HG03097 (cell line): Measurements from ENCODE around the gene OR4X1.
"Not testable (repeated sequence)": the region's sequence is repeated elsewhere in the genome, so short reads cannot be mapped to it uniquely, and the experiment has no call there.

Experiments
- ATAC-seq: cut with Tn5 transposase; IDR thresholded peaks from one replicate; pipeline ENCODE4 v1.9.1; 2021; ENCODE audit not compliant: unreplicated experiment, low FRiP score

OR4X1 gene, protein sequence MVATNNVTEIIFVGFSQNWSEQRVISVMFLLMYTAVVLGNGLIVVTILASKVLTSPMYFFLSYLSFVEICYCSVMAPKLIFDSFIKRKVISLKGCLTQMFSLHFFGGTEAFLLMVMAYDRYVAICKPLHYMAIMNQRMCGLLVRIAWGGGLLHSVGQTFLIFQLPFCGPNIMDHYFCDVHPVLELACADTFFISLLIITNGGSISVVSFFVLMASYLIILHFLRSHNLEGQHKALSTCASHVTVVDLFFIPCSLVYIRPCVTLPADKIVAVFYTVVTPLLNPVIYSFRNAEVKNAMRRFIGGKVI

DNA sequence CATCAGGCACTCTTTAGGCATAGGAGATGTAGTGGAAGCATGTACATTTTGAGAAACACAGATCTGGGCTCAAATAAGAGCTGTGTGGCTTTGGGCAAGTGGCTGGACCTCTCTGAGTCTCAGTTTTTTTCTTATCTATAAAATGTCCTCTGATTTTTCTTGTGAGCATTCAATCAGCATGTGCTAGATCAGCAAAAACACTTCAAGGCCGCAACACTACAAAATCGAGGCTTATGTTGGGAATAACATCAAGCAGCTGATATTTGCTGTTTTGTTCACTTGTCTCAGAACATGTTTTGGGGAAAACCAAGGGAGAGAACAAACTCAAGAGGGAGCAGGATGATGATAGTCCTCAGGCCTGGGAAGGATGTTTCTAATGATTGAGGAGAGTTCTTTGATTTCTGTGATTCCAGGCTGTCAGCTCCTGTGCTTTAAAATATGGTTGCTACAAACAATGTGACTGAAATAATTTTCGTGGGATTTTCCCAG is at the start of gene OR4X1:
Gene OR4X1, plus strand, starts transcription at position 439 of the 489 bp plus-strand sequence. Its CDS starts 0 bp downstream, at position 439.
- no peak for ATAC-seq

DNA sequence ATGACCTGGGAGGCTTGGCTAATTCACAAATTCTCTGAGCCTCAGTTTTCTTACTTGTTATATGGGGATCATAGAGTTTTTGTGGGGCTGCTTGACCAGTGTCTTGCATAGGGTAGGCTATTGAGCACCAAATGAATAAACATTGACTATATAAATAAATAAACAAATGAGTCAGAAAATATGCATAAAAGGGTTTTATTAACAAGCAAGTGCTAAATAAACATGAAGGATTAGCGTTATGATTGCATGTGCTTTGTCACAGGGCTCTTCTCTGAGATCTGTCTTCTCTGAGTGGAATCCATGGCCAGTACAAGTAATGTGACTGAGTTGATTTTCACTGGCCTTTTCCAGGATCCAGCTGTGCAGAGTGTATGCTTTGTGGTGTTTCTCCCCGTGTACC is 47.2 kb upstream of the OR4X1 start, which contains the start of gene OR4B1:
Gene OR4B1, plus strand, starts transcription at position 301 of the 400 bp plus-strand sequence. Its CDS starts 0 bp downstream, at position 301.
- ATAC-seq = no peak

DNA sequence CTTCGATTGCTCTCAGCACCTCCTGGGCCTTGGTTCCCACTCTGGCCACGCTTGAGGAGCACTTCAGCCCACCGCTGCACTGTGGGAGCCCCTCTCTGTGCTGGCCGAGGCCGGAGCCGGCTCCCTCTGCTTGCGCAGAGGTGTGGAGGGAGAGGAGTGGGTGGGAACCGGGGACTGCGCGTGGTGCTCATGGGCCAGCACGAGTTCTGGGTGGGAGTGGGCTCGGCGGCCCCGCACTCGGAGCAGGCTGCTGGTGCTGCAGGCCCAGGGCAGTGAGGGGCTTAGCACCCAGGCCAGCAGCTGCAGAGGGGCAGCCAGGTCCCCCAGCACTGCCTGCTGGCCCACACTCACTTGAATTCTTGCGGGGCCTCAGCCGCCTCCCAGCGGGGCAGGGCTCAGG is 34.9 kb upstream of the OR4X1 start:
- no peak for ATAC-seq

DNA sequence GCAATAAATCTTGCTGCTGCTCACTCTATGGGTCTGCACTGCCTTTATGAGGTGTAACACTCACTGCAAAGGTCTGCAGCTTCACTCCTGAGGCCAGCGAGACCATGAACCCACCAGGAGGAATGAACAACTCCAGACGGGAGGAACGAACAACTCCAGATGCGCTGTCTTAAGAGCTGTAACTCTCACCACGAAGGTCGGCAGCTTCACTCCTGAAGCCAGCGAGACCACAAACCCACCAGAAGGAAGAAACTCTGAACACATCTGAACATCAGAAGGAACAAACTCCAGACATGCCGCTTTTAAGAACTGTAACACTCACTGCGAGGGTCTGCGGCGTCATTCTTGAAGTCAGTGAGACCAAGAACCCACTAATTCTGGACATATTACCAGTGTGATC is 33.6 kb upstream of the OR4X1 start:
- ATAC-seq = not testable (repeated sequence)

DNA sequence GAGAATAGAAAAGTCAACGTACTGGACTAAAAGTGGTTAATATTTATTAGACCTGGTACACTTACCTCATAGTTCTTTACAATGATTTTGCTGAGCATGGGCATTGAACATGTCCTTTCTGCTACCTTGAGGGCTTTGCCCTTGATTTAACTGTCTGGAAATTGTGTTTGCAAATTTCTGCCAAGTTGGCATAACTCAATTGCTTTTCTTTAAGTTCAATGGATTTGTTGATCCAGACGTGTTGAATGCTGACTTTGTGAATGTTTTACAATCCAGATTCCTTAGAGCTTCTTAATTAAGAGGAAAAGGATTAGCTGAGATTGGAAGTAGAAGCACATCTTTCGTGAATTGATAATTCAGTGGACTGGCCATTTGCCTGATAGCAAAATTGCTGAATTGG is 25.9 kb upstream of the OR4X1 start:
- ATAC-seq = no peak

DNA sequence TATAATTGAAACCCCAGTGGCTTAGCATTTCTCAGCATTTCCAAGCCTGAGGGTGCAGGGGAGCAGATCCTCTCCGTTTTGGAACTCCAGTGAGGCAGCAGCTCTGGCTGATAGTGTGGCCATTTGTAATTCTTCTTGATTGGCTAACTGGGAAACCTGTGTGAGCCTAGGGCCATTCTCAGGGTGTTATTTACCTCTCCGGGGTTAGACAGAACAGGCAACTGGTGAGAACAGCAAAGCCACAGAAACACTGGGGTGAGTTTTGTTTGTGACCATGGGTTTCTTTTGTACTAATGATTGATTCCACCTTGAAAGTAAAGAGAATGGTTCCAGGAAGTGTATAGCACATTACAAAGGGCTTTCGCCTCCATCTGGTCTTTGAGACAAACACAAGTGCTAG is 21.2 kb upstream of the OR4X1 start:
- no peak for ATAC-seq

DNA sequence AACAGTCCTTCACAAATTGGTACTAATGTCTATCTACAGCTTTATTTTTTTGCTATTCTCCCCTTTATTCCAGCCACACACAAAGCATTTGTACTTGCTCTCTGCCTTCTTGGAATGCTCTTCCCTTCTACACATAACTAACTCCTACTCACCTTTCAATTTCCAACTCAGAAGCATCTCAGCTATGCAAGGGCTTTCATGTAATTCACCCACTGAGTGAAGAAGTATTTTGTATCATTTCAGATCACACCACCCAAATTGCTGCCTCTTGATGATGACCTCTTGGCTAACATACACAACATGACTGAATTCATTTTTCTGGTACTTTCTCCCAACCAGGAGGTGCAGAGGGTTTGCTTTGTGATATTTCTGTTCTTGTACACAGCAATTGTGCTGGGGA is 18.9 kb upstream of the OR4X1 start, which contains the start of gene OR4X2:
Gene OR4X2, plus strand, starts transcription at position 301 of the 400 bp plus-strand sequence. Its CDS starts 0 bp downstream, at position 301.
- ATAC-seq = no peak

DNA sequence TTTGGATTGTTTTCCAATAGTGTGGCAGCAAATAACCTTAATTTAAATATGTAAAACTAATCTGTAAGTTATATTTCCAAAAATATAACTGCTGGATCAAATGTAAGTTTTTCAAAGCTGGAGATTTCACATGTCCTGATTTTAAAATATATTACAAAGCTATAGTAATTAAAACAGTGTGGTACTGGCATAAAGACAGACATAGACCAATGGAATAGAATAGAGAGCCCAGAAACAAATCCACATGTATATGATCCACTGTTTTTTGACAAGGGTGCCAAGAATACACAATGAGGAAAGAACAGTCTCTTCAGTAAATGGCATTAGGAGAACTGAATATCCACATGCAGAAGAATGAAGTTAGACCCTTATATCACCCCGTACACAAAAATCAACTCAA is 14.8 kb upstream of the OR4X1 start:
- ATAC-seq = no peak

DNA sequence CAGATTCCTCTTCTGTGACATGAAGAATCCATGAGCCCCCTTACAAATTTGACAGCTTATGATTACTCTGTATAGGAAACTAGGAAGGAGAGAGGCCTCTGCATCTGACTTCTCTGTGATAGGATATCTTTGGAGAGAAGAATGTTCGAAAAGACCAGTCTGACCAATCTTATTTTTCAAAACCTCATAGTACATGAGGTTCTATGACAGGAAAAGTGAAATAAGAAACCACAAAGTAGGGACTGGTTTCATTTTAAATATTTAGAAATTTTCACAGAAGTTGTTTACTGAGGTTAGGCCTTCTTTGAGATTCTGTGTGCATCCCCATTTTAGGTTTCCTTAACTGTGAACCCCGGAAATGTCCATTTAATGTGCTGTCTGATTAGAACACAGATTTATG is 2.1 kb upstream of the OR4X1 start:
- ATAC-seq = no peak

DNA sequence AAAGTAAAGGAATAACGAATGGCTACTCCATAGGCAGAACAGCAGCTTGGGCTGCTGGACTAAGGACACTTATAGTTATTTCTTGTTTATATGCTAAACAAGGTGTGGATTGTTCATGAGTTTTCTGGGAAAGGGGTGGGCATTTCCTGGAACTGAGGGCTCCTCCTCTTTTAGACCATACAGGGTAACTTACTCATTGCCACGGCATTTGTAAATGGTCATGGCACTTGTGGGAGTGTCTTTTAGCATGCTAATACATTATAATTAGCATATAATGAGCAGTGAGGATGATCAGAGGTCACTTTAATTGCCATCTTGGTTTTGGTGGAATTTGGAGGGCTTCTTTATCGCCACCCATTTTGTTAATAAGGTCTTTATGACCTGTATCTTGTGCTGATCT is 7.0 kb downstream of the OR4X1 start:
- ATAC-seq = no peak

DNA sequence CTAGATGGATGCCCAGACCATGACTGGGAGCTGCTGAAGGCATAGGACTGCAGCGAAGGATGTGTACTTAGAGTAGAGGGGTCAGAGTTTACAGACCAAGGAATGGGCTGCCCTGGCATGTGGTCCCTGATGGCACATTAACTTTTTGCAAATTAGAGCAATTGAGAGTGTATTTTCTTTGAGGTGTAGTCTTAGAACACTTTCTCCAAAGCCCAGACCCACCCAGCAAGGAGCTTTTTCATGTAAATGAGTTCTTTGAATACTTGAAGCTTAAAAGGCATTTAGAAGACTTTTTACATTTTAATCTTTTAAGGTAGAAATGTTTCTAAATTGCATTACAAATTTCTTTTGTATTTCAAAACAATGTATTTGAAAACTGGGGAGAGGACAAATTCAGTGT is 8.9 kb downstream of the OR4X1 start:
- ATAC-seq = no peak

DNA sequence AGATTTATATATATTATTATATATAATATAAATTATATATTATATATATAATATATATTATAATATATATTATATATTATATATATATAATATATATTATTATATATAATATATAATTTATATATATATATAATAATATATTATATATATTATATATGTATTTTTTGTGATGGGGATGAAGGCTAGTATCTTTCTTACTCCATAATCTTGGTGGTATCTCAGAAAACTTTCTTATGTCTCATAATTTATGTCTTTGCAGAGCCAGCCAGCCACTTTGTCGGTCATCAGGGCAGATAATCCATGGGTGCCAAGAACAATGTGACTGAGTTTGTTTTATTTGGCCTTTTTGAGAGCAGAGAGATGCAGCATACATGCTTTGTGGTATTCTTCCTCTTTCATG is 42.3 kb downstream of the OR4X1 start, which contains the start of gene OR4S1:
Gene OR4S1, plus strand, starts transcription at position 301 of the 400 bp plus-strand sequence. Its CDS starts 0 bp downstream, at position 301.
- ATAC-seq = no peak

DNA sequence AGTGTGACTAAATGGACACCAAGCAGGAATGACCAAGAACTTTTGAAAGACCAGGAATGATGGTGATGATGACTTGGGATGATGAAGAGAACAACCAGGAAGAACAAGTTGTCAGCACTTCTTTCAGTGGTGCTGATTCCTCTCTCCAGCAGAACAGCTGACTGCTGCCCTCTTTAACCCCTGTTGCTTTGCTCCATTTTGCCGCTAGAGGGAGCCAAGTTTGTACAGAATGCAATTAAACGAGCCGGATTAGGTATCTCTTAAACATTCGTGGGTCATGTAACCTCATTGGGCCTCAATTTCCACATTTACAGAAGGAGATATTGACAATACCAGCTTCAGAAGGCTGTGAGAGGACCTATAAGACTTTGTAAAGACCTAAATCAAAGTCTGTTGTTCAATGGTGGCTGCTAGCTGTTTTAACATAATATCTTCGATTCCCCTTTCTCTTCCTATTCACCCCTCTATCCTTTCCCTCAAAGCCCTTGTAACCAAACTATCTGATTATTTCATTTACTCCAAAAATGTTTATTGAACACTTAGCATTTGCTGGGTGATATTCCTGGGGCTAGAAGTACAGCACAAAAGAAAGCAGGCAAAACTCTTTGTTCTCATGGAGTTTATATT is 44.2 kb downstream of the OR4X1 start:
- no peak for ATAC-seq

DNA sequence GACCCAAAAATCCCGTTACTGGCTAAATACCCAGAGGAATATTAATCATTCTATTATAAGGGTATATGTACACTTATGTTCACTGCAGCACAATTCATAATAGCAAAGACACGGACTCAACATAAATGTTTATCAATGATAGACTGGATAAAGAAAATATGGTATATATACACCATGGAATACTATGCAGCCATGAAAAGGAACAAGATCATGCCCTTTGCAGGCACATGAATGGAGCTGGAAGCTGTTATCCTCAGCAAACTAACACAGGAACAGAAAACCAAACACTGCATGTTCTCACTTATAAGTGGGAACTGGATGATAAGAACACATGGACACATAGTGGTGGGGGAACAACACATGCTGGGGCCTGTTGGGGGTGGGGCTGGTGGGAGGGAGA is 49.9 kb downstream of the OR4X1 start:
- ATAC-seq = not testable (repeated sequence)
